H1 (cell line): ENCODE results near the gene GRIP1. TPM values are rescaled to one million over a fixed set of nuclear protein-coding genes. Genes with fewer than 3 reads are reported as not detected.

Experiments
- CTCF ChIA-PET: fragments of 300-600 bp; sonication (Branson Sonifier 250); formaldehyde crosslinking; loops from one replicate; lab custom pipeline; 2021; ENCODE audit not compliant: partially characterized antibody; lab: Charles Lee
- POLR2A ChIA-PET: fragments of 300-600 bp; sonication (Branson Sonifier 250); formaldehyde crosslinking; loops from one replicate; lab custom pipeline; 2021; ENCODE audit warnings: inconsistent platforms; ENCODE audit not compliant: partially characterized antibody; lab: Charles Lee
- DNase-seq, 2 experiments: peaks; one replicate each; pipeline versions ENCODE4 v3.0.0 to v3.0.0-alpha.2; 2010 to 2022; ENCODE audit warnings: low spot score in 2 of 2, low read depth in 1 of 2, mixed read lengths in 1 of 2
- FAIRE-seq: peaks from 2 replicates; lab custom pipeline; 2011; peaks lifted over from hg19 to GRCh38; lab: Jason Lieb, UNC
- H2AFZ ChIP-seq: 2 replicates; pipeline ENCODE4 v1.8.1; 2012; ENCODE audit warnings: low read length, inconsistent platforms
- H2AK5ac ChIP-seq: 2 replicates; pipeline ENCODE4 v1.6.1; 2013; ENCODE audit warnings: low read depth, low read length
- H2BK120ac ChIP-seq: replicated peaks from 2 replicates; pipeline ENCODE3; 2013; ENCODE audit warnings: low read depth, low read length, inconsistent platforms
- H2BK12ac ChIP-seq: 2 replicates; pipeline ENCODE4 v1.6.1; 2013; ENCODE audit warnings: low read depth, low read length
- H2BK15ac ChIP-seq: 2 replicates; pipeline ENCODE4 v1.6.1; 2013; ENCODE audit warnings: low read length
- H2BK20ac ChIP-seq: 2 replicates; pipeline ENCODE4 v1.6.1; 2013; ENCODE audit warnings: low read length
- H2BK5ac ChIP-seq: 2 replicates; pipeline ENCODE4 v1.6.1; 2013; ENCODE audit warnings: low read depth, low read length
- H3K14ac ChIP-seq: 2 replicates; pipeline ENCODE4 v1.6.1; 2013; ENCODE audit warnings: inconsistent platforms; ENCODE audit not compliant: insufficient read length
- H3K18ac ChIP-seq: 2 replicates; pipeline ENCODE4 v1.6.1; 2013; ENCODE audit warnings: low read length; ENCODE audit errors: extremely low read depth
- H3K23ac ChIP-seq: 2 replicates; pipeline ENCODE4 v1.6.1; 2013; ENCODE audit warnings: inconsistent platforms; ENCODE audit not compliant: insufficient read length
- H3K23me2 ChIP-seq: 2 replicates; pipeline ENCODE4 v1.6.1; 2013; ENCODE audit warnings: low read depth, low read length
- H3K27ac ChIP-seq: 2 replicates; pipeline ENCODE4 v1.6.1; 2011; ENCODE audit warnings: low read depth, low read length, inconsistent platforms
- H3K27me3 ChIP-seq, 4 experiments: replicated peaks in 1 of 4; 1 replicate in 1 of 4; 2 replicates in 3 of 4; pipeline versions ENCODE4 v1.6.1 to v1.8.1; 2011 to 2013; ENCODE audit warnings: low read length in 3 of 4, mild to moderate bottlenecking in 3 of 4, inconsistent platforms in 2 of 4, mixed read lengths in 2 of 4, moderate library complexity in 1 of 4; ENCODE audit not compliant: control insufficient read depth in 3 of 4, insufficient read depth in 3 of 4; ENCODE audit errors: extremely low read depth in 1 of 4
- H3K36me3 ChIP-seq, 4 experiments: 2 replicates each; pipeline versions ENCODE4 v1.6.1 to v1.8.1; 2011 to 2013; ENCODE audit warnings: mild to moderate bottlenecking in 4 of 4, low read length in 3 of 4, moderate library complexity in 2 of 4, control low read depth in 1 of 4, inconsistent platforms in 1 of 4; ENCODE audit not compliant: insufficient read depth in 4 of 4, control insufficient read depth in 2 of 4
- H3K4ac ChIP-seq: replicated peaks from 2 replicates; pipeline ENCODE3; 2013; ENCODE audit warnings: low read length, low read depth, mixed read lengths, inconsistent platforms; ENCODE audit not compliant: insufficient read length
- H3K4me1 ChIP-seq, 4 experiments: replicated peaks in 1 of 4; 1 replicate in 1 of 4; 2 replicates in 3 of 4; pipeline versions ENCODE4 v1.6.1 to v1.8.1; 2011 to 2013; ENCODE audit warnings: low read length in 3 of 4, inconsistent platforms in 2 of 4, mixed read lengths in 1 of 4; ENCODE audit not compliant: insufficient read depth in 4 of 4, control insufficient read depth in 3 of 4
- H3K4me2 ChIP-seq, 2 experiments: 2 replicates each; pipeline versions ENCODE4 v1.6.1 to v1.8.1; 2011 to 2013; ENCODE audit warnings: low read depth in 2 of 2, low read length in 2 of 2, control low read depth in 1 of 2, inconsistent platforms in 1 of 2, mild to moderate bottlenecking in 1 of 2; ENCODE audit not compliant: insufficient read depth in 1 of 2
- H3K4me3 ChIP-seq, 4 experiments: fragments of 200-600, 300-600 bp in 1 of 4; sonication (generic), shearing (Covaris generic), sonication (Bioruptor Twin) in 1 of 4; 2 replicates each; pipeline versions ENCODE4 v1.5.1 to v1.8.1; 2011 to 2016; ENCODE audit warnings: low read length in 4 of 4, low read depth in 3 of 4, control low read depth in 2 of 4, inconsistent platforms in 2 of 4, mild to moderate bottlenecking in 2 of 4, mixed read lengths in 1 of 4, moderate library complexity in 1 of 4; ENCODE audit not compliant: insufficient read depth in 2 of 4; ENCODE audit errors: extremely low read depth in 1 of 4
- H3K56ac ChIP-seq: replicated peaks from 2 replicates; pipeline ENCODE3; 2013; ENCODE audit warnings: low read depth, mild to moderate bottlenecking, mixed read lengths, low read length, inconsistent platforms; ENCODE audit not compliant: insufficient read length
- H3K79me1 ChIP-seq: 2 replicates; pipeline ENCODE4 v1.6.1; 2013; ENCODE audit warnings: low read depth, low read length, control low read depth
- H3K79me2 ChIP-seq, 2 experiments: 2 replicates each; pipeline versions ENCODE4 v1.6.1 to v1.8.1; 2012 to 2013; ENCODE audit warnings: low read length in 2 of 2, mild to moderate bottlenecking in 2 of 2, inconsistent platforms in 1 of 2; ENCODE audit not compliant: insufficient read depth in 2 of 2, control insufficient read depth in 1 of 2
- H3K9ac ChIP-seq, 4 experiments: replicated peaks in 1 of 4; 1 replicate in 1 of 4; 2 replicates in 3 of 4; pipeline versions ENCODE4 v1.6.1 to v1.8.1; 2011 to 2013; ENCODE audit warnings: low read depth in 3 of 4, low read length in 3 of 4, control low read depth in 2 of 4, mild to moderate bottlenecking in 2 of 4, moderate library complexity in 2 of 4, inconsistent platforms in 1 of 4; ENCODE audit errors: extremely low read depth in 1 of 4
- H3K9me3 ChIP-seq, 2 experiments: 2 replicates each; pipeline versions ENCODE4 v1.6.1 to v1.8.1; 2012 to 2013; ENCODE audit warnings: mild to moderate bottlenecking in 2 of 2, moderate library complexity in 2 of 2, control low read depth in 1 of 2, inconsistent platforms in 1 of 2, low read depth in 1 of 2, low read length in 1 of 2, mixed read lengths in 1 of 2; ENCODE audit not compliant: insufficient read depth in 2 of 2
- H4K20me1 ChIP-seq, 2 experiments: replicated peaks in 1 of 2; 2 replicates each; pipeline versions ENCODE3 to v1.8.1; 2011 to 2013; ENCODE audit warnings: inconsistent platforms in 2 of 2, low read length in 2 of 2, mild to moderate bottlenecking in 1 of 2; ENCODE audit not compliant: insufficient read depth in 2 of 2, control insufficient read depth in 1 of 2
- H4K5ac ChIP-seq: 2 replicates; pipeline ENCODE4 v1.6.1; 2013; ENCODE audit warnings: low read length, low read depth, mixed read lengths, inconsistent platforms; ENCODE audit not compliant: insufficient read length
- H4K8ac ChIP-seq: 2 replicates; pipeline ENCODE4 v1.8.0; 2013; ENCODE audit warnings: mild to moderate bottlenecking, moderate library complexity, low read length, inconsistent platforms; ENCODE audit not compliant: insufficient read depth; ENCODE audit errors: extremely low read depth
- H4K91ac ChIP-seq: replicated peaks from 2 replicates; pipeline ENCODE3; 2013; ENCODE audit warnings: low read length, mixed read lengths, inconsistent platforms; ENCODE audit not compliant: insufficient read length
- KDM1A ChIP-seq: fragments of 200-600, 300-600 bp; sonication (generic); IDR thresholded peaks from 2 replicates; pipeline ENCODE4 v1.7.1; 2016; ENCODE audit warnings: mild to moderate bottlenecking, low read length, borderline replicate concordance
- WGBS, 2 experiments: shearing (Covaris generic) in 1 of 2; methylation state at CpG; one replicate each; pipeline versions ENCODE4 v1.1.6 to v1.1.7; 2013 to 2015; ENCODE audit warnings: low lambda C conversion rate in 2 of 2, mixed read lengths in 2 of 2, inconsistent platforms in 1 of 2, low coverage in 1 of 2, missing lambda C conversion rate in 1 of 2; ENCODE audit not compliant: insufficient replicate concordance in 2 of 2, insufficient coverage in 1 of 2, insufficient read length in 1 of 2; ENCODE audit errors: extremely low coverage in 1 of 2, missing lambda C conversion rate in 1 of 2; 5-methylcytosine and 5-hydroxymethylcytosine counted together
- polyA plus RNA-seq, 7 experiments: library from polyadenylated mRNA; depleted of rRNA in 3 of 7; stranded (reverse) in 5 of 7; unstranded in 2 of 7; fragments of >200 nt in 5 of 7; fragments of 200-250 nt in 2 of 7; gene quantifications; 1 replicate in 5 of 7; 2 replicates in 1 of 7; 4 replicates in 1 of 7; pipeline versions ENCODE4 v1.2.1 to v1.2.3, GENCODE V29; 2011 to 2013; ENCODE audit warnings: missing spikeins in 2 of 7, mixed read lengths in 2 of 7
- total RNA-seq: library from RNA; stranded (reverse); fragmentation: NEBNext Ultra II Directional; extraction: Animal tissue kit (Norgen Biotek cat#: 25700); gene quantifications from 2 replicates; pipeline ENCODE4 v1.2.1, GENCODE V29; 2021

Gene GRIP1
- total and polyA plus RNA-seq, 2 of the 8 experiments (the other 6 are each of a cell fraction or from before 2014, with no cell fraction given): 4.5 to 27.3 TPM

GRCh38 chr12:66640691-66641460, 38.0 kb downstream of the GRIP1 start:
- H3K14ac ChIP-seq: no peak overlapping the region
- H3K23ac ChIP-seq: no peak overlapping the region
- no peak overlapping the region for H2BK20ac ChIP-seq
- no peaks in the 10 kb centered on the region; the same call in 1 of the 2 replicates for H3K23me2 ChIP-seq
- DNase-seq (no peak), FAIRE-seq (no peak)
- no peak overlapping the region for H3K18ac ChIP-seq
- no peak overlapping the region for H3K27ac ChIP-seq
- POLR2A ChIA-PET: no interaction called here
- no peak overlapping the region for H2AFZ ChIP-seq
- H3K4me3 ChIP-seq: no peak overlapping the region
- H4K8ac ChIP-seq: no peak overlapping the region
- H2BK15ac ChIP-seq: no peak overlapping the region
- H4K91ac ChIP-seq: no peak overlapping the region
- H4K20me1 ChIP-seq: peaks cover 0 to 2% of the 10 kb centered on the region in 2 experiments
- no peak overlapping the region for H3K4me2 ChIP-seq
- no peaks in the 10 kb centered on the region for H3K27me3 ChIP-seq
- H3K56ac ChIP-seq: no peak overlapping the region
- no peak overlapping the region for H2BK12ac ChIP-seq
- no peak overlapping the region for H3K9ac ChIP-seq
- no peaks in the 10 kb centered on the region for H3K79me2 ChIP-seq
- WGBS, 2 experiments: 78% methylated on average over 2 of the region's 2 CpGs; no CpG with 5 or more reads in 1 of the 2 experiments
- no peak for TF ChIP-seq KDM1A
- H2BK5ac ChIP-seq: no peak overlapping the region
- no peak overlapping the region for H4K5ac ChIP-seq
- CTCF ChIA-PET: no interaction called here
- no peaks in the 10 kb centered on the region for H3K79me1 ChIP-seq
- no peak overlapping the region for H3K4ac ChIP-seq
- no peaks in the 10 kb centered on the region; a peak in 1 of 7 replicates for H3K4me1 ChIP-seq
- no peak overlapping the region for H2BK120ac ChIP-seq
- H2AK5ac ChIP-seq: no peak overlapping the region
- no peaks in the 10 kb centered on the region for H3K36me3 ChIP-seq
- no peaks in the 10 kb centered on the region for H3K9me3 ChIP-seq
